Amygdala (tissue), 56 donors: ENCODE data around the gene ALKBH4.
"Not testable (repeated sequence)": the region's sequence is repeated elsewhere in the genome, so short reads cannot be mapped to it uniquely, and the experiment has no call there.

ENCODE experiments used
- DNase-seq, 56 donors: peaks; one replicate each; lab custom pipeline; 2025; lab: John Stamatoyannopoulos, UW

Gene ALKBH4

DNA sequence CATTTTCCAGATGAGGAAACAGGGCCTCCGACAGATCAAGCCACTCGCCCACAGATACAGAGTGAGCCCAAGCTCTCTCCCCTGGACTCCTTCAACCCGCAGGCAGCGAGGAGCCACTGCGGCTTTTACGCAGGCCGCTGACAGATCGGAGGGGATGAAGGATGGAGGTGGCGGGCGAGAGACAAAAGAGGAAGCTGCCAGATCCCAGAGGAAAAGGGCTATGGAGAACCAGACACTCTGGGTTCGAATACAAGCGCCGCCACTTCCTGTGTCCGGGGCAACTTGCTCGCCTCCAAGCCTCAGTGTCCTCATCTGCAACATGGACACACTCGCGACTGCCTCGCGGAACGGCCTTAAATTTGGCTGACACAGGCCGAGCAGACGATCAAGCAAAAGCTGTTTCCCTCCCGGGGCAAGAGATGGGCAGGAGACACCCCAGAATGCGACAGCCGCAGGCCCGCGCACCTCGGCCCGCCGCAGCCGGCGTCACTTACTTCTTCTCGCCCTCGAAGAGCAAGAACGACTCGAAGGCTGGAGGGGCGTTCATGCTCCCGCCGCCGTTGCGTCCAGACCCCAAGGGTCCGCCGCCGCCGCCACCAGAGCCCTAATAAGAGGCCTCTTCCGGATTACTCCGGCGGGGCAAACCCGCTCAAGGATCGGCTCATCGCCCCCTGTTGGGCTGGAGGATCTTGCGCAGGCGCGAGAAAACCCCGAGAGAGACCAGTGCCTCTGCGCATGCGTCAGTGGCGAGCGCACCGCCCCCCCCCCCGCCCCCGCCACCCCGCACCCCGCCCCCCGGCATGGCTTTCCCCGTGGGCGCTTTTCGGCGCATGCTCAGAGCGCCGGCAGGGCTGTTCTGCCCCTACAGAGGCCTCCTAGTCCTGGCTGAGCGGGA lies 13.9 kb upstream of the ALKBH4 start, which contains the start of gene POLR2J:
TSS of gene POLR2J (minus strand) at position 609 of the 895 bp plus-strand sequence. CDS start at position 547, 62 bp downstream.
- not testable (repeated sequence) for DNase-seq

DNA sequence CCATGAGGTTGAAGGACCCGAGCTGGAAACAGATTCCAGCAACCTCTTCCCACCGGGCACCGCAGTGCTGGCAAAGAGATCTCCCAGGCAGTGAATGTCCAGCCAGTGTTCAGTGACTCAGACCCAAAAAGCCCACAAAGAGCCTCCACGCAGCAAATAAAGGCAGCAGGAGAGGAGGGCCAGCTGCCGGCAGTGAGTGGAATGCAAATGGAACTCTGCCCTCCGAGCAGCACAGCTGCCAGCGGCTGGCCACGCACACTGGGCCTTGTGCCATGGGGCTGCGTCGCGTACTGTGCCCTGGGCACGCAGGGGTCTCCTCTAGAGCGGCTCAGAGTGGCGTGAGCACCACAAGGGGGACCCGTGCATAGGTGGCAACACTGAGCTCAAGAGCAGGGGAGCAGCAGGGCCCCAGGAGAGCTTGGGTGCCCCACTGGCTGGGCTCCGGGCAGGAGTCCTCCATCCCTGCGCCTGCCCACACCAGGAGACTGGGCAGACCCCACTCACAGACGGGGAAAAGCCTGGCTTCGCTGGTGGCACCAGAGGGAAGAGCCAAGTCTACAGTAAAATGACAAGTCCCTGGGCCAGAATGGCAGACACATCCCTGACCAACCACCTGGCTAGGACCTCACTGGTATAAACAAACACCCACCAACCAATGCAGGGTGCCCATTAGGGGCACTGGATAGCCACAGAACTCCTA lies 10.2 kb upstream of the ALKBH4 start:
- DNase-seq, result not testable (repeated sequence)

- not testable (repeated sequence) for DNase-seq
Measured at GRCh38 chr7:102474116-102474515, 9.5 kb upstream of the ALKBH4 start.

DNA sequence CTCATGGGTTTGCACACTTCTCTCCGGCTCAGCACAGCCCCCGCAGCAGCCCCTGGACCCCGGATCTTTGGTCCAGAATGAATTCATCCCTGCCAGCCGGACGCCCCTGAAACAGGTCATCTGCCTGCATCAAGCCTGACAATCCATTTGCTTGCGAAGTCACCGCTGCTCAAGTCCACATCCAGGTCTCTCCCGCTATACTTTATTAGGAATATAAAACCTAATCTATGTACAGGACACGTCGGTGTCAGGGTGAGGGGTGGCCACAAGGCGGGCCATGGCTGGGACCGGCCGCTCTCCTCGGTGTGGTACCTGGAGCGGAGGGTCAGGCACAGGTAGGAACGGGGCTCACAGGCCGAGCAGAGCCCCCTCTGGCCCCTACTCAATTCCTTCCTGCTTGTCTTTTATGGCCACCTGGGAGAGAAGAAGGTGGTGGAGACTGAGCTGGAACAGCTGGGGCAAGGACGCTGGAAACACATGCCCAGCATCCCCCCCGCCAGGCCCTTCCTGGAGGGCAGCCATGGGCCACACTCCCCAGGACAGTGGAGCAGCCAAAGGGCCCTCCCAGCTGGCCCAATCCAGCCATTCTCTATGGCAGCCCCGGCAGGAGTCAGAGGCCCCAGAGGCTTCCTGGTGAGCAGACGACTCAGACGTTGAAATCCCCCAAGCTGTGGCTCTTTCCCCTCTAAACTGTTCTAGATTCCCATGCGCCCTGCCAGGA lies 8.8 kb upstream of the ALKBH4 start:
- peak in 14 of 56 donors; percentile 9 to 44 (median 22) for DNase-seq

- no peak for DNase-seq
Measured at GRCh38 chr7:102472126-102473041, 7.7 kb upstream of the ALKBH4 start.

- DNase-seq, result no peak
Measured at GRCh38 chr7:102471791-102472125, 7.1 kb upstream of the ALKBH4 start.

- no peak for DNase-seq
Measured at GRCh38 chr7:102469972-102470825, 5.5 kb upstream of the ALKBH4 start.

DNA sequence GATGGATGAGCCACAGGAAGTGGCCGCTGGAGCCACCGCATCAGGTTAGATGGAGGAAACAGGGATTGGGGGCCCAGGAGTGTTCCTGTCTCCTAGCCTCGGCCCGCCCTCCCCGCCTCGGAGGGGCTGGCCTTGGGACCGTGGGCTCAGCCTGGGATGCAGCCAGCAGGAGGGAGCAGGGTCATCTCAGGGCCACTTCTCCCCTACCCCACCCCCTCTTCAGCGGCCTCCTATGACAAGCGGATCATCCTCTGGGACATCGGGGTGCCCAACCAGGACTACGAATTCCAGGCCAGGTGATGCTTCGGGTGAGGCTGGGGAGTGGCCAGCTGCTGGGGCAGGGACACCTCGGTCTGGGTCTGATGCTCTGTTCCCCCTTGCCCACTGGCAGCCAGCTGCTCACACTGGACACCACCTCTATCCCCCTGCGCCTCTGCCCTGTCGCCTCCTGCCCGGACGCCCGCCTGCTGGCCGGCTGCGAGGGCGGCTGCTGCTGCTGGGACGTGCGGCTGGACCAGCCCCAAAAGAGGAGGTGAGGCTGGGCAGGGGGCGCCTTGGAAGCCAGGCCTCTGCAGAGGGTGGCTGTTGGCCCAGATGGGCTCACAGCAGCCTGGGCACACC lies 4.8 kb upstream of the ALKBH4 start:
- no peak for DNase-seq

GRCh38 chr7:102468478-102469350 lies 4.1 kb upstream of the ALKBH4 start:
- DNase-seq, result peak in 1 of 56 donors; percentile 18

DNA sequence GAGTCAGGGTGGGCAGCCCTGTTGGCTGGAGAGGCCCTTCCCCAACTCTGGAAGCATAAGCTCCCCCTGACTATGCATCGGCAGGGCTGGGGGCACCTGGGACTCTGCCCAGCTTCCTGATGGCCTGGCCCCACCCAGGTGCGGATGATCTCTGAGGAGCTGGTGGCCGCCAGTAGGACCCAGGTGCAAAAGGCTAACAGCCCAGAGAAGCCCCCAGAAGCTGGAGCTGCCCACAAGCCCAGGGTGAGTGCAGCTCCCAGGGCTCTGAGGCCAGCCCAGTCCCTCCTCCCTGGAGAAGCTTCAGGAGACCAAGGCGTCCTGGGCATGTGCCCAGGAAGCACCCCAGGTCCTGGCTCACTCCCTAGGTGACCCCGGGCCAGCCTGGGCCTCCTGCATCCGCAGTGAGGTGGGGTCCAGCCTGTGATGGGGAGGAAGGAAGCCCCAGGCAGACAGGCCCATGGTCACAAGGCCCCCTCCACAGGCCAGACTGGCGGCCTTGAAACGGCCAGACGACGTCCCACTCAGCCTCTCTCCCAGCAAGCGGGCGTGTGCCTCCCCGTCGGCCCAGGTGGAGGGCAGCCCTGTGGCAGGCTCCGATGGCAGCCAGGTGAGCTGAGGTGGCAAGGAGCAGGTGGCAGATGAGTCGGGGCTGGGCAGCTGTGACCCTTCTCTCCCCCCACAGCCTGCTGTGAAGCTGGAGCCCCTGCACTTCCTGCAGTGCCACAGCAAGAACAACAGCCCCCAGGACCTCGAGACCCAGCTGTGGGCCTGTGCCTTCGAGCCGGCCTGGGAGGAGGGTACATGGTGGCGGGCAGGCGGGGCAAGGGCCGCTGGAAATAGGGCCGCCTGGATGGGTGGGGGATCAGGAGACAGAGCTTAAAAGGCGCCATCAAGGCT lies 3.2 kb upstream of the ALKBH4 start:
- DNase-seq, result no peak

DNA sequence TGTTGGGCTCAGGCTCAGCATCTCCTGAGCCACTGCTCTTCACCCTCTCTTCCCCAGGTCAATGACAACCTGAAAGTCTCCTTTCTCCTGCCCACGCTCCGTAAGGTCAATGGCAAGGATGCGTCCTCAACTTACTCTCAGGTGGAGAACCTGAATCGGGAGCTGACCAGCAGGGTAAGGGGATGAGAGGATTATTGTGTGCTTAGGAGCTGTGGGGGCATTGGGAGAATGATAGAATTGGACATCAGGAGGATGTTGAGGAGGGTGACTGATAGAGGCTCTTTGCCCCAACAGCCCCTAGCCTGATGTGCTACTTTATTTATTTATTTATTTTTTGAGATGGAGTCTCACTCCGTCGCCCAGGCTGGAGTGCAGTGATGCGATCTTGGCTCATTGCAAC lies 1.4 kb upstream of the ALKBH4 start:
- DNase-seq, result no peak

DNA sequence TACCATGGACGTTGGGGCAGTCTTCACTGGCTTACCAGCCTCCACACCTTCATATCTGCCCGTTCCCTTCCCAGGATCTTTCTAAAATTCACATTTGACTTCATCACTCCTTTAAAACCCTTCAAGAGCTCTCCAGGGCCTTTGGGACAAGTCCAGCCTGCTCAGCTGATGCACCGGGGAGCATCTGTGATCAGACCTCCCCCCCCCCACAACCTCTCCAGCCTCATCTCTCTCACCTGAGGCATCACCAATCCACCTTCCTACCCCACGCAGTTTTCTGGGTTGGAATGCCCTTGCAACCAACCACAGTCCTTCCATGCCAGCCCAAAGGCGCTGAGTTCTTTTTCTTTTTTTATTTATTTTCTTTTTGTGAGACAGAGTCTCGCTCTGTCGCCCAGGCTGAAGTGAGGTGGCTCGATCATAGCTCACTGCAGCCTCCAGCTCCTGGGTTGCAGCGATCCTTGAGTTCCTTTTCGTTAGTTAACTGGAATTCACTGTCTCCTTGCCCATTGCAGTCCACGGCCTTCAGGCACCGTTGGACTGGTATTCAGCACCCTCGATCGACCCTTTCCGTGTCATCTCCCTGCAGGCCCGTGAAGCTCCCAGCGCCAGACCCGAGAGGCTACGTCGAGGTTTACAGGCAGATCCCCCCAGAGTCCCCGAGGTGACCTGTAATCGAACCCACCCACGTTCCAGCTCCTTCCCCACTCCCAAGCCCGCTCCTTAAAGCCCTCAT lies 654 bp downstream of the ALKBH4 start:
- DNase-seq, result peak in 2 of 56 donors; percentile 17 to 37

GRCh38 chr7:102460467-102460866 lies 4.2 kb downstream of the ALKBH4 start:
- DNase-seq, result no peak

GRCh38 chr7:102459221-102459844 lies 5.3 kb downstream of the ALKBH4 start:
- no peak for DNase-seq

DNA sequence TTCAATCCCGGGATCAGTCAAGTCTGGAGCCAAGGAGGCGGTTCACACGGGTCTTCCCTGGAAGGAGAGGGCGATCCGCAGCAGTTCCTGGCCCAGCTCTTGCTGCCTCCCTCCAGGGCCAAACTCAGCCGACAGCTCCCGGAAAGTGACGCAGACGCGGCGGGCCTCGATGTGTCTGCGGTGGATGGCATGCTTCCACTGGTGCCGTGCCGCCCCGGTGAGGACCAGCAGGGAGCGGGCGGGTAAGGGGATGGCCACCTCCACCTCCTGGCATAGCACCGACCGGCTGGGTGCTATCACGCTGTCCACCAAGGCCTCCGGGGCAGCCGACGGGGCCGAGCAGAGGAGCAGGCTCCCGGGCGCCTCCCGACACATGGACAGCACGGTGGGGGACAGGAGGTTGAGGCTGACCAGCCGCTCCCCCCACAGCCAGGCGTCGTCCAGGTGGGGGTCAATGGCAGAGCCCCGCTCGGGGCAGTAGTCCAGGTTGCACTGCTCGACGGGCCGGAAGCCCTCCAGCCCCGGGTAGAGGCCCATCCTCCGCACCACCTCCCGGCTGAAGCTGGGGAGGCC lies 7.2 kb downstream of the ALKBH4 start:
- no peak for DNase-seq
